PC-9 (cell line): Measurements from ENCODE around the gene UBE2K. TPM values are rescaled to one million over a fixed set of nuclear protein-coding genes. Genes with fewer than 3 reads are reported as not detected.
"Not testable (repeated sequence)": the region's sequence is repeated elsewhere in the genome, so short reads cannot be mapped to it uniquely, and the experiment has no call there.

Source experiments
- BruUV-seq: library from RNA; stranded (reverse); fragments of 400-500 nt; replicated peaks from 2 replicates; lab custom pipeline; 2021; lab: Mats Ljungman, UMichigan
- CTCF ChIA-PET: fragments of 300-600 bp; sonication (Branson Sonifier 250); formaldehyde crosslinking; loops from one replicate; lab custom pipeline; 2022; ENCODE audit warnings: antibody characterized with exemption; lab: Charles Lee
- POLR2A ChIA-PET: fragments of 300-600 bp; sonication (Branson Sonifier 250); formaldehyde crosslinking; loops from one replicate; lab custom pipeline; 2022; ENCODE audit warnings: antibody characterized with exemption; ENCODE audit not compliant: unreplicated experiment; lab: Charles Lee
- DNase-seq, 2 experiments: peaks; one replicate each; pipeline versions ENCODE4 v3.0.0 to v3.0.0-alpha.2; 2015 to 2022; ENCODE audit warnings: mixed read lengths in 1 of 2
- H2AFZ ChIP-seq: fragments of 200-600 bp; sonication (generic); 2 replicates; pipeline ENCODE4 v1.8.1; 2017; ENCODE audit warnings: antibody characterized with exemption
- H3F3A ChIP-seq: fragments of 200-600 bp; sonication (generic); 2 replicates; pipeline ENCODE4 v1.8.1; 2017; ENCODE audit warnings: antibody characterized with exemption, mild to moderate bottlenecking, low read depth; ENCODE audit not compliant: insufficient read depth
- H3K27ac ChIP-seq: fragments of 200-600 bp; sonication (generic); 2 replicates; pipeline ENCODE4 v1.6.1; 2016; ENCODE audit warnings: mixed run types
- H3K27me3 ChIP-seq: fragments of 200-600 bp; sonication (generic); 2 replicates; pipeline ENCODE4 v1.6.1; 2016; ENCODE audit warnings: low read depth, mixed run types; ENCODE audit not compliant: insufficient read depth
- H3K36me3 ChIP-seq: fragments of 200-600 bp; sonication (generic); 2 replicates; pipeline ENCODE4 v1.6.1; 2016; ENCODE audit warnings: low read depth, mixed run types
- H3K4me1 ChIP-seq: fragments of 200-600 bp; sonication (generic); replicated peaks from 2 replicates; pipeline ENCODE4 v1.6.1; 2016; ENCODE audit warnings: mixed run types; ENCODE audit not compliant: insufficient read depth
- H3K4me2 ChIP-seq: fragments of 200-600 bp; sonication (generic); 2 replicates; pipeline ENCODE4 v1.6.1; 2017; ENCODE audit warnings: mixed run types
- H3K4me3 ChIP-seq: fragments of 200-600 bp; sonication (generic); 2 replicates; pipeline ENCODE4 v1.6.1; 2016; ENCODE audit warnings: mixed run types
- H3K79me2 ChIP-seq: fragments of 200-600 bp; sonication (generic); 2 replicates; pipeline ENCODE4 v1.6.1; 2017; ENCODE audit warnings: low read depth, mixed run types
- H3K9me2 ChIP-seq: fragments of 200-600 bp; sonication (generic); 2 replicates; pipeline ENCODE4 v1.8.1; 2017; ENCODE audit warnings: mild to moderate bottlenecking; ENCODE audit not compliant: insufficient read depth
- H3K9me3 ChIP-seq: fragments of 200-600 bp; sonication (generic); 2 replicates; pipeline ENCODE4 v1.8.1; 2016; ENCODE audit warnings: low read depth; ENCODE audit not compliant: insufficient read depth
- H4K20me1 ChIP-seq: fragments of 200-600 bp; sonication (generic); 2 replicates; pipeline ENCODE4 v1.8.1; 2017; ENCODE audit not compliant: insufficient read depth
- CTCF ChIP-seq: fragments of 200-600 bp; sonication (generic); conservative IDR thresholded peaks from 2 replicates; pipeline ENCODE4 v1.6.1; 2017; ENCODE audit warnings: mixed run types, antibody characterized with exemption, mild to moderate bottlenecking, moderate library complexity
- EZH2 ChIP-seq: fragments of 200-600 bp; sonication (generic); IDR thresholded peaks from 2 replicates; pipeline ENCODE4 v1.8.0; 2017; ENCODE audit warnings: antibody characterized with exemption, low read depth
- intact Hi-C: fragments of 100-400 bp; cut with micrococcal nuclease; formaldehyde crosslinking; loops from one replicate; pipeline ENCODE4 v1.10.0; 2022; ENCODE audit not compliant: unreplicated experiment
- total RNA-seq: library from RNA; stranded (reverse); gene quantifications from 2 replicates; pipeline ENCODE4 v1.2.3, GENCODE V29; 2021

Gene UBE2K
- total RNA-seq, 1 experiment from 2014 or later = 129 TPM

DNA sequence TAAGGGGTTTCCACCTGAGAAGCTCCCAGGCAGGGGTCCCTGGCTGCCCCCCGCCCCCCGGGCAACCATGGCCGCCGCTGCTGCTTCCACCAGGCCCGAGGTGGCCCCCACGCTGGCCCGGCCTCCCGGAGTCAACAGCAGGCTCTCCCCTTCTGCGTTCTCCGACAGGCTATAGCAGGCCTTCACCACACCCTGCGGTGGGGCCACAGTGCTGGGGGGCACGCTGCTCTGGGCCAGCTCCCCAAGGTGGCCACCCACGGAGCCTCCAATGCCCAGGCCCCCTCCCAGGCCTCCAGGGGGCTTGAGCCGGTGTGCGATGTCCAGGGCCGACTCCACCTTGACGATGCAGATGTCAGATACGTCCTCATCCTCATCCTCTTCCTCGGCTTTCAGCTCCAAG is 72.5 kb downstream of the UBE2K start:
- no peaks in the 10 kb centered on the region for H3K9me2 ChIP-seq
- H3K27me3 ChIP-seq = no peaks in the 10 kb centered on the region
- no peak overlapping the region for H3K4me3 ChIP-seq
- no peaks in the 10 kb centered on the region for H4K20me1 ChIP-seq
- no peaks in the 10 kb centered on the region for H3K4me1 ChIP-seq
- no peak overlapping the region for H3K4me2 ChIP-seq
- H2AFZ ChIP-seq = no peak overlapping the region
- no peaks in the 10 kb centered on the region for H3K9me3 ChIP-seq
- DNase-seq = no peak
- POLR2A ChIA-PET = no interaction called here
- no peaks in the 10 kb centered on the region for H3F3A ChIP-seq
- CTCF ChIA-PET = no interaction called here
- no peaks in the 10 kb centered on the region for H3K36me3 ChIP-seq
- no TSS peak for BruUV-seq
- no peak for TF ChIP-seq CTCF
- no peak for TF ChIP-seq EZH2
- intact Hi-C loops = no loop called here
- H3K79me2 ChIP-seq = no peaks in the 10 kb centered on the region
- H3K27ac ChIP-seq = no peak overlapping the region

- H3K27me3 ChIP-seq = no peaks in the 10 kb centered on the region
- no peaks in the 10 kb centered on the region; the same call in 1 of the 2 replicates for H3F3A ChIP-seq
- TF ChIP-seq EZH2 = no peak
- TF ChIP-seq CTCF = no peak
- H2AFZ ChIP-seq = no peak overlapping the region
- ChIA-PET POLR2A (no interaction called here), CTCF (no interaction called here)
- DNase-seq = no peak
- H3K27ac ChIP-seq = no peak overlapping the region
- intact Hi-C loops = no loop called here
- H3K36me3 ChIP-seq = no peaks in the 10 kb centered on the region
- H3K4me2 ChIP-seq = no peak overlapping the region
- H3K9me3 ChIP-seq = no peaks in the 10 kb centered on the region
- no peaks in the 10 kb centered on the region for H3K79me2 ChIP-seq
- no peaks in the 10 kb centered on the region for H3K9me2 ChIP-seq
- no peaks in the 10 kb centered on the region for H3K4me1 ChIP-seq
- no peak overlapping the region for H3K4me3 ChIP-seq
- no peaks in the 10 kb centered on the region for H4K20me1 ChIP-seq
- no TSS peak for BruUV-seq
Measured at GRCh38 chr4:39770969-39771724, 73.2 kb downstream of the UBE2K start.

- H3K27ac ChIP-seq, intact Hi-C loops, H3K36me3 ChIP-seq, H3K27me3 ChIP-seq, H3F3A ChIP-seq, H3K9me3 ChIP-seq, H2AFZ ChIP-seq, POLR2A ChIA-PET, DNase-seq, BruUV-seq, H4K20me1 ChIP-seq, H3K4me1 ChIP-seq, H3K9me2 ChIP-seq, H3K4me2 ChIP-seq, H3K79me2 ChIP-seq, H3K4me3 ChIP-seq, CTCF ChIA-PET: not testable (repeated sequence)
Measured at GRCh38 chr4:39781988-39782387, 84.1 kb downstream of the UBE2K start.
